HepG2 (cell line): ENCODE results near the gene NXPH4. TPM values are rescaled to one million over a fixed set of nuclear protein-coding genes. Genes with fewer than 3 reads are reported as not detected.

Experiments used
- BCL6 ChIP-seq: IDR thresholded peaks from 2 replicates; pipeline ENCODE4 v1.6.1; 2016; ENCODE audit warnings: missing genetic modification reagents, missing compliant biosample characterization
- E2F5 ChIP-seq: sonication (generic); formaldehyde crosslinking; conservative IDR thresholded peaks from 2 replicates; pipeline ENCODE4 v1.4.0; 2020; ENCODE audit warnings: missing genetic modification reagents
- FOXK1 ChIP-seq: sonication (generic); formaldehyde crosslinking; IDR thresholded peaks from 2 replicates; pipeline ENCODE4 v1.4.0; 2020; ENCODE audit warnings: low read depth, missing genetic modification reagents, borderline replicate concordance
- GZF1 ChIP-seq: sonication (generic); formaldehyde crosslinking; IDR thresholded peaks from 2 replicates; pipeline ENCODE4 v1.5.1; 2020; ENCODE audit warnings: mild to moderate bottlenecking, missing genetic modification reagents
- HHEX ChIP-seq: IDR thresholded peaks from 2 replicates; pipeline ENCODE4 v1.6.1; 2016; ENCODE audit warnings: control low read depth
- JDP2 ChIP-seq: sonication (generic); formaldehyde crosslinking; IDR thresholded peaks from 2 replicates; pipeline ENCODE4 v1.8.1; 2022; ENCODE audit warnings: missing genetic modification reagents, borderline replicate concordance
- KLF16 ChIP-seq, 2 experiments: sonication (generic) in 1 of 2; formaldehyde crosslinking in 1 of 2; IDR thresholded peaks; 2 replicates each; pipeline versions ENCODE4 v1.6.1 to v1.8.0; 2016 to 2023; ENCODE audit warnings: missing genetic modification reagents in 2 of 2, missing compliant biosample characterization in 1 of 2
- LCORL ChIP-seq, 2 experiments: fragments of 450-650 bp in 1 of 2; sonication (generic) in 1 of 2; formaldehyde crosslinking in 1 of 2; IDR thresholded peaks; 2 replicates each; pipeline versions ENCODE4 v1.5.0 to v1.6.1; 2017 to 2020; ENCODE audit warnings: antibody characterized with exemption in 1 of 2, missing genetic modification reagents in 1 of 2
- MBD4 ChIP-seq: IDR thresholded peaks from 2 replicates; pipeline ENCODE4 v1.6.1; 2012; ENCODE audit warnings: low read length, inconsistent platforms, borderline replicate concordance
- MTF1 ChIP-seq: sonication (generic); formaldehyde crosslinking; IDR thresholded peaks from 2 replicates; pipeline ENCODE4 v1.5.0; 2020; ENCODE audit warnings: missing genetic modification reagents
- NR2F2 ChIP-seq: IDR thresholded peaks from 2 replicates; pipeline ENCODE4 v1.6.1; 2012; ENCODE audit warnings: low read depth, inconsistent platforms, borderline replicate concordance
- THAP9 ChIP-seq: sonication (generic); formaldehyde crosslinking; IDR thresholded peaks from 2 replicates; pipeline ENCODE4; 2020; ENCODE audit warnings: missing genetic modification reagents, mild to moderate bottlenecking, borderline replicate concordance
- ZNF10 ChIP-seq: sonication (generic); formaldehyde crosslinking; IDR thresholded peaks from 2 replicates; pipeline ENCODE4 v1.4.0; 2020; ENCODE audit warnings: mild to moderate bottlenecking, low read depth, missing genetic modification reagents, borderline replicate concordance
- ZNF280D ChIP-seq: sonication (generic); formaldehyde crosslinking; IDR thresholded peaks from 2 replicates; pipeline ENCODE4 v1.5.1; 2020; ENCODE audit warnings: mild to moderate bottlenecking, missing genetic modification reagents
- ZNF331 ChIP-seq: sonication (generic); formaldehyde crosslinking; IDR thresholded peaks from 2 replicates; pipeline ENCODE4 v1.4.0; 2020; ENCODE audit warnings: missing genetic modification reagents
- ZNF468 ChIP-seq: sonication (generic); formaldehyde crosslinking; IDR thresholded peaks from 2 replicates; pipeline ENCODE4 v1.8.0; 2022; ENCODE audit warnings: mild to moderate bottlenecking, moderate library complexity, missing genetic modification reagents
- ZNF678 ChIP-seq: sonication (generic); formaldehyde crosslinking; IDR thresholded peaks from 2 replicates; pipeline ENCODE4 v1.4.0; 2020; ENCODE audit warnings: mild to moderate bottlenecking, missing genetic modification reagents
- polyA plus RNA-seq, 8 experiments: library from polyadenylated mRNA; depleted of rRNA in 3 of 8; stranded (reverse) in 7 of 8; unstranded in 1 of 8; fragments of >200 nt; fragmentation: Illumina TruSeq in 4 of 8; extraction: Trizol in 4 of 8; gene quantifications; 2 replicates each; pipeline versions ENCODE4 v1.2.1 to v1.2.3, GENCODE V29; 2011 to 2016; ENCODE audit warnings: low read depth in 4 of 8, missing spikeins in 1 of 8, mixed read lengths in 1 of 8; ENCODE audit not compliant: insufficient read depth in 1 of 8
- total RNA-seq, 5 experiments: library from RNA; depleted of rRNA; stranded (reverse); fragments of >200 nt; fragmentation: Illumina TruSeq; extraction: Trizol; gene quantifications; 2 replicates each; pipeline ENCODE4 v1.2.3, GENCODE V29; 2016; ENCODE audit warnings: low read depth in 1 of 5
- TF ChIP-seq, protein P1 (sequence below): sonication (generic); formaldehyde crosslinking; IDR thresholded peaks from 2 replicates; pipeline ENCODE4 v1.4.0; 2020; ENCODE audit warnings: missing genetic modification reagents, borderline replicate concordance

Gene NXPH4
- total and polyA plus RNA-seq, 2 of the 13 experiments (the other 11 are each of a cell fraction or from before 2014, with no cell fraction given), result 0.13 TPM; not detected in 1

DNA sequence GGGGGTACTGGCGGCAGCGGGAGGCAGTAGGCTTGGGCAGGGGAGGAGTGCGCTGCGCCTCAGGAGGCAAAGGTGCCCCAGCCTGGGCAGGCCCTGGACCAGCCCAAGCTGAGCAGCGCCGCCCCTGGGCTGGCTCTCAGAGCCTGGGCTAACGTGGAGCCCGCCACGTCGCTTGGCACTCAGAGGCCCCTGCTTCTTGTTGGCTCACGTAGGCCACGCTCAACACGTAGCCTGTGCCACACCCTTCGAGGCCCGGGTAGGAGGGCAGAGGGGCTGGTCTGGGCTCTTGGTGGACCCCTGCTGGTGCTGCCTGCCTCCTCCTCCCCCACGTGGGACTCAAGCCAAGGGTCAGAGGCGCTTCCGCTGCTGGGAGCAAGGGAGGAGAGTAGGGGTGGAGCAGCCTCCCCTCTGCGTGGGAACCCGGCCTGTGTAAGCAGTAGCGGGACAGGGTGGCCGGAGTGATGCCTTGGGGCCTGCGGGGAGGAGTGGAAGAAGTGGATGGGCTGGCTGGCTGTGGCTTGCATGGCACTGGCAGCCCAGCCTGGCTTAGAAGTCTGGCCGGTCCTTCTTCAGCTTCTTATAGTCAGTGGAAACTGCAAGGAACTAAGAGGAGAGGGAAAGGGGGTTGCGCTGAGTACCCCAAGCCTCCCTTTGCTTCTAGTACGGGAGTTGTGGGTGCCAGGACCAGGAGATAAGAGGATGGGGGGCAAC, 18.6 kb downstream of the NXPH4 start (continued):
- TF ChIP-seq, protein P1, sequence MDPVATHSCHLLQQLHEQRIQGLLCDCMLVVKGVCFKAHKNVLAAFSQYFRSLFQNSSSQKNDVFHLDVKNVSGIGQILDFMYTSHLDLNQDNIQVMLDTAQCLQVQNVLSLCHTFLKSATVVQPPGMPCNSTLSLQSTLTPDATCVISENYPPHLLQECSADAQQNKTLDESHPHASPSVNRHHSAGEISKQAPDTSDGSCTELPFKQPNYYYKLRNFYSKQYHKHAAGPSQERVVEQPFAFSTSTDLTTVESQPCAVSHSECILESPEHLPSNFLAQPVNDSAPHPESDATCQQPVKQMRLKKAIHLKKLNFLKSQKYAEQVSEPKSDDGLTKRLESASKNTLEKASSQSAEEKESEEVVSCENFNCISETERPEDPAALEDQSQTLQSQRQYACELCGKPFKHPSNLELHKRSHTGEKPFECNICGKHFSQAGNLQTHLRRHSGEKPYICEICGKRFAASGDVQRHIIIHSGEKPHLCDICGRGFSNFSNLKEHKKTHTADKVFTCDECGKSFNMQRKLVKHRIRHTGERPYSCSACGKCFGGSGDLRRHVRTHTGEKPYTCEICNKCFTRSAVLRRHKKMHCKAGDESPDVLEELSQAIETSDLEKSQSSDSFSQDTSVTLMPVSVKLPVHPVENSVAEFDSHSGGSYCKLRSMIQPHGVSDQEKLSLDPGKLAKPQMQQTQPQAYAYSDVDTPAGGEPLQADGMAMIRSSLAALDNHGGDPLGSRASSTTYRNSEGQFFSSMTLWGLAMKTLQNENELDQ (CRISPR knock-in tag), result no peak
- TF ChIP-seq HHEX (CRISPR knock-in tag) (no peak), ZNF10 (CRISPR knock-in tag) (no peak), MBD4 (no peak), ZNF678 (no peak), ZNF280D (no peak), THAP9 (CRISPR knock-in tag) (peak; percentile 31; the same call in 1 of the 2 replicates), GZF1 (CRISPR knock-in tag) (no peak), ZNF331 (CRISPR knock-in tag) (no peak), BCL6 (CRISPR knock-in tag) (no peak), JDP2 (CRISPR knock-in tag) (no peak), MTF1 (CRISPR knock-in tag) (no peak), LCORL (IDR thresholded peaks at IDR 0.05) (no peak), LCORL (CRISPR knock-in tag; IDR thresholded peaks at IDR 0.05) (no peak), KLF16 (CRISPR knock-in tag; IDR thresholded peaks at IDR 0.05) (no peak), ZNF468 (CRISPR knock-in tag) (no peak), E2F5 (CRISPR knock-in tag) (no peak), NR2F2 (0 out of 2 replicates have a peak, but pooled peaks have one; percentile 18), FOXK1 (CRISPR knock-in tag) (no peak)
